ENCODE results near the gene SNHG17.

GRCh38 chr20:38418509-38419204, 16.5 kb downstream of the SNHG17 start:
- no peak for TF ChIP-seq CTCF (IDR thresholded peaks at IDR 0.05)
- no peak for TF ChIP-seq POLR2A (IDR thresholded peaks at IDR 0.05)

All from thyroid gland (tissue), 4 donors.